Measurements from ENCODE around the gene GLCE.
"Not testable (repeated sequence)": the region's sequence is repeated elsewhere in the genome, so short reads cannot be mapped to it uniquely, and the experiment has no call there.

Gene GLCE

DNA sequence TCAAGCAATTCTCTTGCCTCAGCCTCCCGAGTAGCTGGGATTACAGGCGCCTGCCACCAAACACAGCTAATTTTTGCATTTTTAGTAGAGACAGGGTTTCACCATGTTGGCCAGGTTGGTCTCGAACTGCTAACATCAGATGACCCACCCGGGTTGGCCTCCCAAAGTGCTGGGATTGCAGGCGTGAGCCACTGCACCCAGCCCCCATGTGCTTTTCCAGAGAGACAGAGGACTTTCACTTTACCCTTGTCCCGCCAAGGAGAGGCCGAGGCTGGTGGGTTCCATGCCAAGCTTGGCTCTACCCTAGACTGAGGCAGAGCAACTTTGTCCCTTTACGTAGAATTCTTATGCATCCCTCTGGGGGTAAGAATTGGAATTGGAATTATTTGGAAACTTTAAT is 140.7 kb downstream of the GLCE start:
- not testable (repeated sequence) for H3K27ac ChIP-seq (ENCODE audit: low read depth, low read length); H2AK5ac ChIP-seq (ENCODE audit: low read length); DNase-seq; H3K14ac ChIP-seq (ENCODE audit: low read length); H3K9me3 ChIP-seq (ENCODE audit: insufficient read depth, low read depth, low read length); H3K9ac ChIP-seq (ENCODE audit: low read length); H2AFZ ChIP-seq (ENCODE audit: insufficient read depth, low read length, poor library complexity); H3K79me1 ChIP-seq (ENCODE audit: low read length); H3K4me3 ChIP-seq (ENCODE audit: low read depth, low read length); H4K91ac ChIP-seq (ENCODE audit: low read depth, low read length); H3K23ac ChIP-seq (ENCODE audit: low read length); H2BK5ac ChIP-seq (ENCODE audit: low read depth, low read length, poor library complexity); H3K79me2 ChIP-seq (ENCODE audit: control insufficient read depth, insufficient read depth, low read length, poor library complexity); H3K18ac ChIP-seq (ENCODE audit: low read length); H4K8ac ChIP-seq (ENCODE audit: low read depth, low read length); H3K36me3 ChIP-seq (ENCODE audit: control insufficient read depth in 1 of 2, insufficient read depth in 2 of 2, low read length in 2 of 2); H4K12ac ChIP-seq (ENCODE audit: low read depth, low read length); H2BK120ac ChIP-seq (ENCODE audit: insufficient read depth, low read length, poor library complexity); H3K4ac ChIP-seq (ENCODE audit: low read depth, low read length); H2BK12ac ChIP-seq (ENCODE audit: low read length); H3K4me2 ChIP-seq (ENCODE audit: low read length)
- Histone ChIP-seq H3K4me1 (ENCODE audit: control insufficient read depth in 1 of 2, insufficient read depth in 2 of 2, low read length in 2 of 2) (peaks cover 6 to 11% of the 10 kb centered on the region in 2 experiments), H3K27me3 (ENCODE audit: insufficient read depth, low read length) (peaks cover 27% of the 10 kb centered on the region)
- no CpG with 5 or more reads among the region's 8 CpGs for WGBS (ENCODE audit: extremely low coverage, insufficient coverage, insufficient read length)

DNA sequence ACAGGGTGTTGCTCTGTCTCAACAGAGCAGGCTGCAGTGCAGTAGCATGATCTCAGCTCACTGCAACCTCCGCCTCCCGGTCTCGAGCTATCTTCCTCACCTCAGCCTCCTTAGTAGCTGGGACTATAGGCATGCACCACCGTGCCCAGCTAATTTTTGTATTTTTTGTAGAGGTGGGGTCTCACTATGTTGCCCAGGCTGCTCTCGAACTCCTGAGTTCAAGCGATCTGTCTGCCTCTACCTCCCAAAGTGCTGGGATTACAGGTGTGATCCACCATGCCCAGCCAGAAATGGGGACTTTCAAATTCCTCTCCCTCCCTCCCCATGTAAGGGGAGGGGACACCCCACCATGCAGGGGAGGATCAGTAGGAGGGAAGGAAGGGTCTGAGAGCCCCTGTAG is 141.7 kb downstream of the GLCE start:
- not testable (repeated sequence) for H3K23ac ChIP-seq (ENCODE audit: low read length); DNase-seq; H2AK5ac ChIP-seq (ENCODE audit: low read length); H3K36me3 ChIP-seq (ENCODE audit: control insufficient read depth in 1 of 2, insufficient read depth in 2 of 2, low read length in 2 of 2); H4K12ac ChIP-seq (ENCODE audit: low read depth, low read length); H3K79me2 ChIP-seq (ENCODE audit: control insufficient read depth, insufficient read depth, low read length, poor library complexity); H2BK12ac ChIP-seq (ENCODE audit: low read length); H3K18ac ChIP-seq (ENCODE audit: low read length); H2AFZ ChIP-seq (ENCODE audit: insufficient read depth, low read length, poor library complexity); H3K4me3 ChIP-seq (ENCODE audit: low read depth, low read length); H4K91ac ChIP-seq (ENCODE audit: low read depth, low read length); H2BK120ac ChIP-seq (ENCODE audit: insufficient read depth, low read length, poor library complexity); H3K27ac ChIP-seq (ENCODE audit: low read depth, low read length); H3K4me2 ChIP-seq (ENCODE audit: low read length); H3K14ac ChIP-seq (ENCODE audit: low read length); H3K9me3 ChIP-seq (ENCODE audit: insufficient read depth, low read depth, low read length); H3K79me1 ChIP-seq (ENCODE audit: low read length); H2BK5ac ChIP-seq (ENCODE audit: low read depth, low read length, poor library complexity); H3K4ac ChIP-seq (ENCODE audit: low read depth, low read length); H3K9ac ChIP-seq (ENCODE audit: low read length); H4K8ac ChIP-seq (ENCODE audit: low read depth, low read length)
- no CpG with 5 or more reads among the region's 6 CpGs for WGBS (ENCODE audit: extremely low coverage, insufficient coverage, insufficient read length)
- Histone ChIP-seq H3K4me1 (ENCODE audit: control insufficient read depth in 1 of 2, insufficient read depth in 2 of 2, low read length in 2 of 2) (peaks cover 6 to 11% of the 10 kb centered on the region in 2 experiments), H3K27me3 (ENCODE audit: insufficient read depth, low read length) (peaks cover 27% of the 10 kb centered on the region)

DNA sequence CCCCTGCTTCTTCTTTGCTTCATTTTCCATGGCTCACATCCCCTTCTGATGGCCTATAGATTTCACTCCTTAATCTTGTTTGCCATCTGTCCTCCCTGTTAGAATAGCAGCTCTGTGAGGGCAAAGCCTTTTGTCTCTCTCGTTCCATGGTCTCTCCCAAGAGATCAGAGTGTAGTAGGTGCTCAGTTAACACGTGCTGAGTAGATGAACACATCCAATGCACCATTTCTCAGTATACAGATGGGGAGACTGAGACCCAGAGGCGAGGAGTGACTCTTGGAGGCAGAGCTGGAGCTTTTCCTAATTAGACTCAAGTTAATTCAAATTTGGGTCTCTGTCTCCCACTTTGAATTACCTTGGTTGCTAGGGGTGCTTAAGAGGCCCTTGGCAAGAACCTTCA is 142.5 kb downstream of the GLCE start:
- H3K9ac ChIP-seq (ENCODE audit: low read length) = no peak overlapping the region
- no peak overlapping the region for H3K4me2 ChIP-seq (ENCODE audit: low read length)
- H4K8ac ChIP-seq (ENCODE audit: low read depth, low read length) = no peak overlapping the region
- H3K79me2 ChIP-seq (ENCODE audit: control insufficient read depth, insufficient read depth, low read length, poor library complexity) = no peaks in the 10 kb centered on the region
- peaks cover 6 to 11% of the 10 kb centered on the region in 2 experiments for H3K4me1 ChIP-seq (ENCODE audit: control insufficient read depth in 1 of 2, insufficient read depth in 2 of 2, low read length in 2 of 2)
- H3K18ac ChIP-seq (ENCODE audit: low read length) = no peak overlapping the region
- H4K91ac ChIP-seq (ENCODE audit: low read depth, low read length) = no peak overlapping the region
- no peak overlapping the region for H2BK12ac ChIP-seq (ENCODE audit: low read length)
- H3K14ac ChIP-seq (ENCODE audit: low read length) = no peak overlapping the region
- no peak overlapping the region for H4K12ac ChIP-seq (ENCODE audit: low read depth, low read length)
- H3K4ac ChIP-seq (ENCODE audit: low read depth, low read length) = no peak overlapping the region
- no peaks in the 10 kb centered on the region for H3K79me1 ChIP-seq (ENCODE audit: low read length)
- no peak overlapping the region for H3K27ac ChIP-seq (ENCODE audit: low read depth, low read length)
- no peaks in the 10 kb centered on the region for H3K36me3 ChIP-seq (ENCODE audit: control insufficient read depth in 1 of 2, insufficient read depth in 2 of 2, low read length in 2 of 2)
- H3K4me3 ChIP-seq (ENCODE audit: low read depth, low read length) = no peak overlapping the region
- WGBS (ENCODE audit: extremely low coverage, insufficient coverage, insufficient read length) = no CpG with 5 or more reads among the region's 3 CpGs
- peaks cover 2% of the 10 kb centered on the region for H3K9me3 ChIP-seq (ENCODE audit: insufficient read depth, low read depth, low read length)
- H2AK5ac ChIP-seq (ENCODE audit: low read length) = no peak overlapping the region
- DNase-seq = no peak
- H2BK5ac ChIP-seq (ENCODE audit: low read depth, low read length, poor library complexity) = no peak overlapping the region
- peaks cover 24% of the 10 kb centered on the region for H3K27me3 ChIP-seq (ENCODE audit: insufficient read depth, low read length)
- H3K23ac ChIP-seq (ENCODE audit: low read length) = no peak overlapping the region
- no peak overlapping the region for H2BK120ac ChIP-seq (ENCODE audit: insufficient read depth, low read length, poor library complexity)
- no peak overlapping the region for H2AFZ ChIP-seq (ENCODE audit: insufficient read depth, low read length, poor library complexity)

DNA sequence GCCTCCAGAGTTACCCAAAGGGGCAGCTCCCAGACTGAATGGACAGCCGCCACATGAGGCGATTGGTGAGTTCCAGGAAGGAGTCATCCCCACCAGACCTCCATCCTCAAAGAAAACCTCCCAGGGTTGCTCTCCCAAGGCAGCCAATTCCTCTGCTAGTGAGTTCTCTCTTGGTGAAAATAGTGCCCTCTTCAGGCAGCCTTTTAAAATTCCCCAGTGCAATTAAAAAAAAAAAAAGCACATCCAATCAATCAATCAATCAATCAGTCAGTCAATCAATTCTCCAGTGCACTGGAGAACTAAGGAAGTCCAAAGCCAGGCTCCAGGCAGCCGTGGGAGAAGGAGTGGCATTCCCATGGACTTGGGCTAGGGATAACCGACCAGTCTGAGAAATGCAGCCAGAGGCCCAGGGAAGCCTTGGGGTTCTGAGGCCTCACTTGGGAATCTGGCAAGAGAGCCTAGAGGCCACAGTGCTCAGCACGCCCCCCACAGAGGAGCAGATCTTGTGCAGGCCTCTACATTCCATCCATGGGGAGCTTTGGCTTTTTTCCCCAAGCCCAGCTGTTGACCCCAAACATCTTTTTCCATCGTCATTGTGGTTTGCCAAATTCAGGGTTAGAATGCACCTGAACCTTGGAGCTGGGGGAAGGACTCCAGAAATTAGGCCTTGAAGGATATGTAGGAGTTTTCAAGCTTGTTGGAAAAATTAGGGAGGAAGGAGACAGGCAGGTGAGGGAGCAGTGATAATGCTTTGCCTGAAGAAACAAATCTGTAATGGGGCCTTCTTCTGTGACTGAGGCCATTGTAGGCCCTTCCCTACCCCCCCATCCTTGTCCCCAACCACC is 143.1 kb downstream of the GLCE start:
- Histone ChIP-seq H3K14ac (ENCODE audit: low read length) (no peak overlapping the region), H3K9ac (ENCODE audit: low read length) (no peak overlapping the region), H3K23ac (ENCODE audit: low read length) (no peak overlapping the region), H4K8ac (ENCODE audit: low read depth, low read length) (no peak overlapping the region), H3K27ac (ENCODE audit: low read depth, low read length) (no peak overlapping the region), H2AK5ac (ENCODE audit: low read length) (no peak overlapping the region), H3K79me2 (ENCODE audit: control insufficient read depth, insufficient read depth, low read length, poor library complexity) (no peaks in the 10 kb centered on the region), H4K12ac (ENCODE audit: low read depth, low read length) (no peak overlapping the region), H3K18ac (ENCODE audit: low read length) (no peak overlapping the region), H2AFZ (ENCODE audit: insufficient read depth, low read length, poor library complexity) (no peak overlapping the region), H3K4me3 (ENCODE audit: low read depth, low read length) (no peak overlapping the region), H3K9me3 (ENCODE audit: insufficient read depth, low read depth, low read length) (peaks cover 2% of the 10 kb centered on the region), H2BK5ac (ENCODE audit: low read depth, low read length, poor library complexity) (no peak overlapping the region), H3K4me2 (ENCODE audit: low read length) (no peak overlapping the region), H3K4me1 (ENCODE audit: control insufficient read depth in 1 of 2, insufficient read depth in 2 of 2, low read length in 2 of 2) (peaks cover 5 to 10% of the 10 kb centered on the region in 2 experiments), H3K4ac (ENCODE audit: low read depth, low read length) (no peak overlapping the region), H2BK12ac (ENCODE audit: low read length) (no peak overlapping the region), H4K91ac (ENCODE audit: low read depth, low read length) (no peak overlapping the region), H2BK120ac (ENCODE audit: insufficient read depth, low read length, poor library complexity) (no peak overlapping the region), H3K27me3 (ENCODE audit: insufficient read depth, low read length) (peaks cover 18% of the 10 kb centered on the region), H3K36me3 (ENCODE audit: control insufficient read depth in 1 of 2, insufficient read depth in 2 of 2, low read length in 2 of 2) (no peaks in the 10 kb centered on the region), H3K79me1 (ENCODE audit: low read length) (no peaks in the 10 kb centered on the region)
- no CpG with 5 or more reads among the region's 6 CpGs for WGBS (ENCODE audit: extremely low coverage, insufficient coverage, insufficient read length)
- no peak for DNase-seq
